Stimulated activated CD4-positive, alpha-beta T cell treated with anti-CD3 and anti-CD28 coated beads, TNF-alpha, amount 100 ng/mL, for 1 hour (primary cell): ENCODE data around the gene SMYD1.

Experiments
- DNase-seq, 3 donors: peaks; one replicate each; pipeline ENCODE4 v3.0.0-alpha.2; 2020; ENCODE audit warnings: low read depth in 3 of 3, low spot score in 1 of 3

The SMYD1 gene

GRCh38 chr2:88121678-88122077 lies 54.1 kb downstream of the SMYD1 start:
- DNase-seq, result no peak

GRCh38 chr2:88122141-88122884 lies 54.7 kb downstream of the SMYD1 start:
- DNase-seq, result no peak

DNA sequence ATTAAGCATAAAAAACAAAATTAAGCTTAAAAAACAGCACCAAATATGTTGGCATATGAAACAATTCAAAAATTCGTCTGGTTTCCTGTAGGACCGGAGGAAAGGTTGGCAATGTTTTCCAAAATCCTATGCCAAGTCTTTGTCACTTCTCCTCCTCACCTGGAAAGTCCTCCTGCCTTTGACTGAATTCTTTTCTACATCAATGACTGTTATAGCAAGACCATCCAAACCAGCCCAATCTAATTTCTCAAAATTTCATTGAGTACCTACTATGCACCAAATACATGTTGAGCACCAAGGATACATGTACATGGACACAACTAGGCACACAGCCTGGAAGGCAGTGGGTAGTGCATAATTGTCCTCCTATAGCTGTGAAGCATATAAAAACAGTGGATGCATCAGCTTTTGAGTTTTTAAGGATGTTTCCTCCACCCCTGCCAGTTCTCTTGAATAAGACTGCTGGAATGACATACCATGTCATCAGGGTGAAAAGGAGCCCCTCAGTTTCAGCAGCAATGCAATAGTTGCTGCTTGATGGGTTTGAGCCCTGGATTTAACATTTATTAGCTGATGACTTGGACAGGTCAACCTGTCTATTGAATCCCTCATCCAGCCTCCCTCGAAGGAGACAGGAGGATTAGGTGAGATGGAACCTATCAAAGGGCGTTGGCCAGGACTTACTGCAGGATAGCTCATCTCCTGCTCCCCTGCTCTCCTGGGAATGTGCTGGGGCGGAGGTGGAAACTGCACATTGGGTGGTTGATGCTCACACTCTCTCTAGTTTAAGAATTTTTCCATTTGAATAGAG lies 55.7 kb downstream of the SMYD1 start:
- DNase-seq, result no peak

- DNase-seq, result no peak
Observed at GRCh38 chr2:88123975-88124917, 56.6 kb downstream of the SMYD1 start.

DNA sequence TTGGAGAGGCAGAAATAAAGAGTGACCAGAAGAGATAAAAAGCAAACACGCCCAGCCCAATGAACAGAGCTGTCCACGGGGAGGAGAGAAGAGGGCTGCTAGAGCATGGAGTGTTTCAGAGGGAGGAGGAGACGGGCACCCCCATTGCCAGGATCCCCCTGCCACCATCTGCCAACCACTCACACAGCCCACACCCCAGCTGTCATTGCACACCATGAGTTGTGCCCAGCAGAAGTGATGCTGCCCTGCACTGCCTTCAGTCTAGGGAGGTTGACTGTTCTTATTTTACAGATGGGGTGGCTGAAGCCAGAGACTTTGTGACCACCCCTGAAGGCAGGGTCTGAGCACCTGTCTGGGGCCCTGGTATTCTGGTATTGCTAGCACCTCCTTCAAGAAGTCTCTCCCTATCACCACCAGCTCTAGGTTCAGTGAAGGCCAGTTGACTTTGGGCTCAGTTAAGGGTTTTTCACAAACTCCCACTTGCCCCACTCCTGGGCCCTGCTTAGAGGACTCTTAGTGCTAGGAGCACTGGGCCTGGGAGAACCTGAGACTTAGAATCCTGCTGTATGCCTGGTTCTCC lies 57.8 kb downstream of the SMYD1 start:
- no peak for DNase-seq

GRCh38 chr2:88125924-88126771 lies 58.5 kb downstream of the SMYD1 start:
- DNase-seq, result no peak

DNA sequence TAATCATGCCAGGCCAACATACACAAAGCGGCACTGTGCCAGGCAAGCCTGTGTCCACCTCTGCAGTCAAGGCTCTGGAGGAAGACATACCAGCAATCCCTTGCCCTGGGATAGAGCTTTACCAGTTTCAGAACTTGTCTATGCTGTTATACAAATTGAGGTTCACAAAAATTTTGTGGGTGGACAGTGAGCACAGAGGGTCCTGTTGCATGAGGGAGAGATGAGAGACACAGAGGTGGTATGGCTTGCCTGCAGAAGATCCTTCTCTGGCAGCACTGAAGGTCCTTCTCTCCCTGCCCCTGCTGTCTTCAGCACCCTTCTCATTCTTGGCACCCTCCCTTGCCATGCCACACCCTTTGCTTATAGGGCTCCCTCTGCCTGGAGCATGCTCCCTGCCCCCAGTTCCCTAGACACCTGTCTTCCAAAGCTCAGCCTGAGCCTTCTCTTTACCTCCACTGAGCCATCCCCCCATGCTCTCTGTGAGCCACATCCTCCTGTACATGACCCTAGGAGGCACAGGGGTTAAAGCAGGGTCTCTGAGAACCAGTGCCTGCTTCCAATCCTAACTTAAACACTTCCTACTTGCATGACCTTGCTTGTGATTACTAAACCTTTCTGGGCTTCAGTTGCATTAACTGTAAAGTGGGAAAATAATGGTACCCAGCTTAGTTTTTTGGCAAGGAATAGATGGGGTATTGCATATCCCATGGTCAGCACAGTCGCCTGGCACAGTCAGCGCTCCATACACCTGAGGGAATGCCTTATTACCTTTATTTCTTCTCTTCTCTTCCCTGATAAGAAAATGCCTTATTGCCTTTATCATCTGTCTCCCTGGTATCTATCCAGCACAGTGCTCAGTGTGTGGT lies 59.4 kb downstream of the SMYD1 start:
- DNase-seq, result no peak

DNA sequence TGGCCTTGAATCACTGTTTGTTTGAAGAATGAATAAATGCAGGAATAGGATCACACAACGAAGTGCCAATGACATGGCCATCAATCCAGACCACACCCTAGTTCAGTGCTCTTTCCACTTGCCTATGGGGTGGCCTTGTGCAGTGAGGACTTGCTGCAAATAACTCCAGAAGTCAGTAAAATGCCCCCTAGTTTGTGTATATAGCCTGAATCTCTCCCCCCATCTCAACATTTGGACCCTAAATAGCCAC lies 59.9 kb downstream of the SMYD1 start:
- DNase-seq, result no peak

- no peak for DNase-seq
Observed at GRCh38 chr2:88127888-88128653, 60.4 kb downstream of the SMYD1 start, which contains the start of gene FABP1. FABP1 (minus strand) TSS chr2:88128062; CDS start chr2:88128017, 45 bp downstream.

- DNase-seq, result no peak
Observed at GRCh38 chr2:88128654-88129312, 61.2 kb downstream of the SMYD1 start.

- DNase-seq, result no peak
Observed at GRCh38 chr2:88129313-88129959, 61.8 kb downstream of the SMYD1 start.

DNA sequence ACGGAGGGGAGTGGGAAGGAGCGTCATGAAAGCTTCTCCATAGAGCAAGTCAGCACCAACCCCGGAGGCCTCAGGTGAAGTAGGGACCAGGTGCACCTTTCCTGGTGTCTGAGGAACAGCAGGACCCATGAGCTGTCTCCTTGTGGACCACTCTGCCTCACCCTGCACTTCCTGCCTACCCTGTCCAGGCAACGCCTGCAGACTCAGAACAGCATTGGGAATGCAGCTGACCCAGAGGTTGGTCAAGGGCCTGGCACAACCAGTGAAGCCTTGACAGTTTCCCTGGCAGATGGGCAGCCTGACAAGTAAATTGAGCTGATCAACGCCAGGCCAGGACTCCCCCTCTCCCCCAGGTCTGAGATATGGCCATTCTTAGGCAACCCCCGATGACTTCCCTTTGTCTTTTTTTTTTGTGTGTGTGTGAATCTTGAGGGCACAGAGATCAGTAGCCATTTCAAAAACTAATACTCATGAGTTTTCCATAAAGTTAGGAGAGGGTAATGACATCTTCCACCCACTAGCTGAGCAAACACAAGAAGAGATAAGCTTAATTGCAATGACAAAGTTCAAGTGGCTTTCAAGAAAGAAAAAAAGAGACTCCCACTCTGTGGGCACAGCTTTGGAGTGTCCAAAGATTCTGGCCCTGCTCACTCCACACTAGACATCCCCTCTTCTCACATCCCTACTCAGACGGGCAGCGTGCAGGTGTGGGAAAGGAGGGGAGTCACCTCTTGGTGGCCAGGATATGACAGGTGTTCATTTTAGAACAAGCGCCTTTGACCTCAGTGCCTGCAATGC lies 63.8 kb downstream of the SMYD1 start:
- DNase-seq, result no peak

- no peak for DNase-seq
Observed at GRCh38 chr2:88131999-88132368, 64.4 kb downstream of the SMYD1 start.

GRCh38 chr2:88133875-88134274 lies 66.2 kb downstream of the SMYD1 start:
- no peak for DNase-seq

DNA sequence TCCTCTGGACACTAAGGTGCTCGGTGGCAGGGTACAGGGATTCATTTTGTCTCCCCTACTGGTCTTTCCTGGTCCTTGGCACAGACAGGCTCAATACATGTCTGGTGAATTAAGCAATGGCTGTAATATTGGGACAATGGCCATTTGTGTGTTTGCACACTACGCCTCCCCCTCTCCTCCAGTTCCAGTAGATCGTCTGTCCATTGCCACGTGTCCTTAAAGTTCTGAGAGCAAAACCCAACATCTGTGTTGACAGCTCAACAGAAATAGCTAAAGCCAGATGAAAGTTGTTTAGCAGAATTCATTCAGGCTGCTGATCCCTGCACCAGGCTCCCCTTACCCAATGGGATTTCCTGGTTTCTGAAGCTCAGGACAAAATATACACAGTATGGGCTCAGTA lies 69.2 kb downstream of the SMYD1 start:
- DNase-seq, result no peak

DNA sequence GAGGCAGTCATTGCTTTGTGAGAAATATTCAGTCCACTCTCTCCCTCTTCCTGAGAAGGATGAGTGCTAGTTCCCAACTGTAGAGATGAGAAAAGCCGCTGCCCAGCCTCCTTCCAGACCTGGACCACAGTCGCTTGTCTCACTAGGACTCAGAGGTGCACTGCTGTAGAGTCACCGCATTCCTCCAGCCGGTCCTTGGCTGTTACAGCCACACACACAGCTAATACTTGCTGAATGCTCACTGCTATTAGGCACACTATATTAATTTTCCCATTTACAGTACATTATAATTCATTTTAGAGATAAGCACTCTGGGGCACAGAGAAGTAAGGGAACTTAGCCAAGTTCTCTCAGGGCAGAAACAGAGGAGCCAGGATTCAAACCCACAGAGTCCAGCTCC lies 70.2 kb downstream of the SMYD1 start:
- DNase-seq, result no peak

DNA sequence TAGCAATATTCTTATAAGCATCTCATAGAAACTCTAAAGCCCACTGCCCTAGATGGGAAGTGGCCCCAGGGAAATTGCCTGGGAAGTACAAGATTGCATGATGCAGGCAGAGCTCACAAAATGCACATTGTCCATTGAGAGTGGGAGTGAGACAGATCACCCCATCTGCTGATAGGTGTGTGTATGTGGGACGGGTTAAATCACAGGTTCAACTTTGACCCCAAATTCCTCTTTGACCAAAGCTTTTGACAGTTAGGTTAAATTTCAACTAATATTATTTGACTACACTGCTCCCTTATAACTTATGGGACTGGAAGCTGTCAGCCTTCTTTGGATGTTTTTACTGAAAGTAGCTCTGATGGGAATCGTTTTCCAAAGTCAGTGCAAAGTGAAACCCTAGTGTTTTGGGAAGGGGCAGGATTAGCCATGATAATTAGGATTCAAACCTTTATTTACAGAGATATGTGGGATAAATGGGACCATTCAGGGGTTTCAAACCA lies 71.6 kb downstream of the SMYD1 start:
- DNase-seq, result no peak
